GM18511 (cell line): Measurements from ENCODE around the gene RPS27A.
"Not testable (repeated sequence)": the region's sequence is repeated elsewhere in the genome, so short reads cannot be mapped to it uniquely, and the experiment has no call there.

Experiments
- ATAC-seq: cut with Tn5 transposase; IDR thresholded peaks from one replicate; pipeline ENCODE4 v1.9.1; 2021; ENCODE audit warnings: mild to moderate bottlenecking, moderate library complexity; ENCODE audit not compliant: unreplicated experiment

Gene RPS27A

DNA sequence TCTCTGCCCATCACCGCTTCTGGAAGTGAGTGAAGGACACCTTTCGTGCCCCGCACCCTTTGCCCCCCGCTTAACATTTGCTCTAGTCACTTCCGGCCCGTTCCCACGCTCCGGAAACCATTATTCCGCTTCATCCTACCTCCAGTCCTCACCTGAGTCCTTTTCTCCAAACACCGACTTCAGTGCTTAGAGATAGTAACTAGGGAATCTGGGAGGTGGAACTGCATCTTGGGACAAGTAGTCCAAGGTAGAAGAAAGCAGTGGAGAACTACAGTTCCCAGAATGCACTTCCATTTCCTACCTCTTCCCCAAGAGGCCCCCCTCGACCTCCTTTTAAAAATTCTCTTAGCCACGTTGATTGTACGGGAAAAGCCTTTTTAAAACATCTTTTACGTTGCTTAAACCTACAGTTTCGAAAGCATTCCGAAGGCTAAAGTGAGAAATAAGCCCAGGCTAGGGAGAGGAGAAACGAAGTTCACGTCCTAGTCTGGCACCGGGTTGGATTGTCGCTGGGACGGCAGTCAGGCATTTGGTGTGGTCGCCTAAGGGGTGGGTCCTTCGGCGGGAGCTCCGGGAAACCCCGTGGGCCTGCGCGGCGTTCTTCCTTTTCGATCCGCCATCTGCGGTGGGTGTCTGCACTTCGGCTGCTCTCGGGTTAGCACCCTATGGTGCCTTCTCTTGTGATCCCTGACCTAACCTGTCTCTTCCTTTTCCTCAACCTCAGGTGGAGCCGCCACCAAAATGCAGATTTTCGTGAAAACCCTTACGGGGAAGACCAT lies at the start of gene RPS27A, which contains the start of gene CLHC1:
Gene RPS27A, plus strand, starts transcription at position 605 of the 779 bp plus-strand sequence. Its CDS starts 137 bp downstream, at position 742.
Gene CLHC1, minus strand, starts transcription at position 210 of the 779 bp plus-strand sequence. CDS start 9,882 bp downstream, outside the sequence.
- ATAC-seq = peak; percentile 90

DNA sequence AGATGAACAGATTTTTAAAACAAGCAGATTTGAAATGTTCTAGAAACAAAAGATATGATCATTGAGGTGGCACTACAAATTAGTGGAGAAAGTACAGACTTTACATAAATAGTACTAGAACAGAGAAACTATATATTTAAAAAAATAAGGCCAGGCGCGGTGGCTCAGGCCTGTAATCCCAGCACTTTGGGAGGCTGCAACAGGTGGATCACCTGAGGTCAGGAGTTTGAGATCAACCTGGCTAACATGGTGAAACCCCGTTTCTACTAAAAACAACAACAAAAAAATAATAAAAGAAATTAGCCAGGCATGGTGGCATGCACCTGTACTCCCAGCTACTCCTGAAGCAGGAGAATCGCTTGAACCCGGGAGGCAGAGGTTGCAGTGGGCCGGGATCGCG lies 45.7 kb upstream of the RPS27A start:
- not testable (repeated sequence) for ATAC-seq

DNA sequence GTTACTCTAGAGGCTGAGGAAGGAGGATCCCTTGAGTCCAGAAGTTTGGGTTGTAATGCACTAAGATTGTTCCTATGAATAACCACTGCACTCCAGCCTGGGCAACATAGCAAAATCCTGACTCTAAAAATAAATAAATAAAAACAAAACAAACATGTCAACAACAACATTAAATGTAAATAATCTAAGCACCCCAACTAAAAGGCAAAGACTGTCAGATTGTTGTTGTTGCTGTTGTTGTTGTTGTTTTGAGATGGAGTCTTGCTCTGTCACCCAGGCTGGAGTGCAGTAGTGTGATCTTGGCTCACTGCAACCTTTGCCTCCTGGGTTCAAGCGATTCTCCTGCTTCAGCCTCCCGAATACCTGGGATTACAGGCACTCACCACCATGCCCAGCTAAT lies 40.6 kb upstream of the RPS27A start:
- not testable (repeated sequence) for ATAC-seq

DNA sequence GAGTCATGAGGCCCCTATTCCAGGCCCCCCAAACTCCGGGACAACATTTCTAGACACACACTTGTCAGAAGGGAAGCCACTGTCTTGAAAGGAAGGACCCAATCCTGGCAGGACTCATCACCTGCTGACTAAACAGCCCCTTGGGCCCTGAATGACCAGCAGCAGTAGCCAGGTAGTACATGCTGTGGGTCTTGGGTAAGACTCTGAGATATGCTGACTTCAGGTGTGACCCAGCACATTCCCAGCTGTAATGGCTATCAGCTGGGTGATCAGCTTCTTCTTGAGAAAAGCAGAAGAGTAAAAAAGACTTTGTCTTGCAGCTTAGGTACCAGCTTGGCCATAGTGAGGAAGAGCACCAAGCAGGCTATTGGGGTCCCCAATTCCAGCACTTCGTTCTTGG lies 36.0 kb upstream of the RPS27A start:
- ATAC-seq = no peak

DNA sequence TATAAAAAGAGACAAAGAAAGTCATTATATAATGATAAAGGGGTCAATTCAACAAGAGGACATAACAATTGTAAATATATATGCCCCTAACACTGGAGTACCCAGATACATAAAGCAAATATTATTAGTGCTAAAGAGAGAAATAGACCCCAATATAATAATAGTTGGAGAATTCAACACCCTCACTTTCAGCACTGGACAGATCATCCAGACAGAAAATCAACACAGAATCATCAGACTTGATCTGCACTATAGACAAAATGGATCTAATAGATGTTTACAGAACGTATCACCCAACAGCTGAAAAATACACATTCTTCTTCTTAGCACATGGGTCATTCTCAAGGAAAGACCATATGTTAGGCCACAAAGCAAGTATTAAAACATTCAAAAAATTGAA lies 32.1 kb upstream of the RPS27A start:
- no peak for ATAC-seq

DNA sequence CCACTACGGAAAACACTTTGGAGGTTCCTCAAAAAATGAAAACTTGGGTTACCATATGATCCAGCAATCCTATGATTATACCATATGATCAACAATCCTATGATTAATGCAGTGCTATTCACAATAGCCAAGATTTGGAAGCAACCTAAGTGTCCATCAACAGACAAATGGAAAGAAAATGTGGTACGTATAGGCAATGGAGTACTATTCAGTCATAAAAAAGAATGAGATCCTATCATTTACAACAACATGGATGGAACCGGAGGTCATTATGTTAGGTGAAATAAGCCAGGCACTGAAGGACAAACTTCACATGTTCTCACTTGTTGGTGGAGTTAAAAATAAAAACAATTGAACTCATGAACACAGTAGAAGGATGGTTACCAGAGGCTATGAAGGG lies 28.0 kb upstream of the RPS27A start:
- ATAC-seq = no peak

DNA sequence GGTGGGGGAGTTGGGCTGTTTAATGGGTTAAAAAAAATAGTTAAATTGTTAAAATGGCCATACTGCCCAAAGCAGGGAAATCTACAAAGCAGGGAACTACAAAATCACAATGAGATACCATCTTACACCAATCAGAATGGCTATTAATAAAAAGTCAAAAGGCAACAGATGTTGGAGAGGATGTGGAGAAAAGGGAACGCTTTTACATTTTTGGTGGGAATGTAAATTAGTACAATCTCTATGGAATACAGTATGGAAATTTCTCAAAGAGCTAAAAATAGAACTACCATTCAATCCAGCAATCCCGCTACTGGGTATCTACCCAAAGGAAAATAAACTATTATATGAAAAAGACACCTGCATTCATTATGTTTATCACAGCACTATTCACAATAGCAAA lies 27.5 kb upstream of the RPS27A start:
- no peak for ATAC-seq

DNA sequence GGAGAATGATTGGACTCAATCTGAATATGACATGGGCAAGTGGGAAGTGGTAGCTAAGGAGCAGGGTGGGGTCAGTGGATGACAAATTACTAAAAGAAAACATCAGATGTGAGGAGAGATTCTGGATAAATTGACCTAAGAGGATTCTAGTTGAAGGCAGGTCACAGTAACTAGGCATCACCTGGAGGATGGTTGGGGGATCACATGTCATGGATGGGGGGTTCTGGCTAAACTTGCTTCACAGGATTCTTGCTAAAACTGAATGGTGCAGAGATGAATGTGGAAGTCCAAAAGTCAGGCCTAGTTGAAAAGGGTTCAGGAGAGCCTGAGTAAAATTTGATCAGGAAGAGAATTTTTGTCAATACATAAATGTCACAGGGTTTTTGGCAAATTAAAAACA lies 18.7 kb upstream of the RPS27A start:
- ATAC-seq = no peak

DNA sequence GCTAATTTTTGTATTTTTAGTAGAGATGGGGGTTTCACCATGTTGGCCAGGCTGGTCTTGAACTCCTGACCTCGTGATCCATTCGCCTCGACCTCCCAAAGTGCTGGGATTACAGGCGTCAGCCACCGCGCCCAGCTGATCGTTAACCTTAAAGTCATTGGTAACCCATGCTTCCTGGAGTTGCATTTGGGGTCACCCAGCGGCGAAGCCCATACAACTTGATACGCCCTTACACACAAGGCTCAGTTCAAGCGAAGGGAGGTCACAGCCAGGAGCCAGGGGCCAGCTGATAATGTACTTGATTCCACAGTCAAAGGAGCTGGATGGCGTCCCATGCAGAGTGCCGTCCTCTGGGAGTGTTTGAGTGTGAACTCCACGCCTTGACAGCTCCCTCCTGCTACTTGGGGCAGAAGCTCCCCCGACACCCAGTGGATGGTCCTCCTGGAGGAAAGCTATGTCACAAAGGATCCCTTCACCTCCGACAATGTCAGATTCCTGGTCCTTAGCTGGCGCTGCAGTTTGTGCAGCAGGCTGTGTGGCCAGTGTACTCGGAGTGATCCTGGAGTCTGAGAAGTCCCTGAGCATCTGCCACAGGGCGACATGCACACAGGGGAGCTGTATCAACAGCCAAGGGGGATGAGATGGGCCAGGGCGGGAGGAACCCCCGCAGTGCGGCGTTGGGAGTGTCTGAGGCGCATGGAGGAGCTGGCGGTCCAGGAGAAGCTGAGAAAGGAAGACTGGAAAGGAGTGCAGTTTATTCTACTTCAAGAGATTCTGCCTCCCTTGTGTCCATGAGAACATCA lies 8.3 kb upstream of the RPS27A start:
- no peak for ATAC-seq

DNA sequence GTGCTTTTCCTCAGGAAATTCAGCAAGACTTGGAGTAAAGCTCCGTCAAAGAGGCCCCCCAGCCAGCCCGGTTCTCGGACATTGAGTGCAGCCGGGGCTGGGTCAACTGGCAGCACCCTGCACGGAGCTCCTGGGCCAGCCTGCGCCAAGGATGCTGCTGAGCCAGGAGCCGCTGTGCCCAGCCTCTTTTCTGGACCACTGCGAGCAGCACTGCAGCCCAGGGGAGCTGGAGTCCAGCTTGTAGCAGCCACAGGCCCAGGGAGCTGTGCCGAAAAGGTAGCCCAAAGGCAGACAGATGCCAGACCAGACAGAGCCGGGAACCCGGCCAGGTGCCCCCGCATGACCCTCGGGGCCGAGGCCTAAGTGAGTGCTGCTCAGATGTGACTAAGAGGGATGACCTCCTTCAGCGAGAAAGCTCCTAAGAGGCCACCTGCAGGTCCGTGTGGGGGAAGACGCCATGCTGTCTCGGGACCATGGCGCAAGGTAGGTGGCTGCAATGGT lies 7.7 kb upstream of the RPS27A start:
- no peak for ATAC-seq

DNA sequence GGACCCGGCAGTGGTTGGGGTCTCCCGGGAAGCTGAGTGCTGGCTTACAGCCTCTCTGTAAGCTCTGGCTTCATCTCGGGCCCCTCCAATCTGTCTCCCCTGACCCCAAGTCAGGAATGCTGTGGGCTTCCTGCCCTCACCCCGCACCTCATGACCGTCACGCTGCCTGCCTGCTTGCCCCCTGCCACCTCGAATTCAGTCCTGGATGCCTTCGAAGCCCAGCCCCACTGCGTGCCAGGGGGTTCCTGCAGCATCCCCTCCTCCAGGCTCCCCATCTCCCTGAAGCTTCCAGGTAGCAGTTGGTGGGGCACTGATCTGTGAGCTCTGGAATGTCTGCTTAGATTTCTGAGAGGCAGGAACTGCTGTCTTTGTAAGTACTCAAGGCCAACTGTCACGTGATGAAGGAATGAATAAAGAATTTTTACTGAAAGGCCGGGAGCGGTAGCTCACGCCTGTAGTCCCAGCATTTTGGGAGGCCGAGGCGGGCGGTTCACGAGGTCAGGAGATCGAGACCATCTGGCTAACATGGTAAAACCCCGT lies 6.9 kb upstream of the RPS27A start:
- no peak for ATAC-seq

DNA sequence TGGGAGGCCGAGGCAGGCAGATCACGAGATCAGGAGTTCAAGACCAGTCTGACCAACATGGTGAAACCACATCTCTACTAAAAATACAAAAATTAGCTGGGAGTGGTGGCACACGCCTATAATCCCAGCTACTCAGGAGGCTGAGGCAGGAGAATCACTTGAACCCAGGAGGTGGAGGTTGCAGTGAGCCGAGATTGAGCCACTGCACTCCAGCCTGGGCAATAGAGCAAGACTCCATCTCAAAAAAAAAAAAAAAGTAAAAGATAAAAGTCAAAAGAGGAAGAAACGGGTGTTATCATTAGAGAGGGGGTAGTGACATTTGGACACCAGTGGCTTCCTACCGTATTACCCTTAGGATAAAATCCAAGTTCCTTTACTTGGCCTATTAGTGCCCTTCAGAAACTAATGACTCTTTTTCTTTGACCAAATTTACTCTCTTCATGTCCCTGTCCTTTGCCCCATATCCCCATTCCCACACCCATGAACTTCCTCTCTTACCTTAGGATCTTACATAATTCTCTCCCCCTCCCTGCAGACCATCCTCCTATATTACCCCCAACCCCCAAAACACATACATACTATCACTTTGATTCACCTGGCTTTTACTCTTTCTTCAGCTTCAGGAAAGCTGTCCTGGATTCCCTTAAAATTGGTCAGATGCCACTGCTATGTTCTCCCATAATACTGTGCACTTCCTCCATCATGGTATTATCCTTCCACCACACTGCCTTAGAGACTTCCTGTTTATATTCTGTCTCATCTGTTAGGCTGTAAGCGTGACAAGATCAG lies 4.9 kb upstream of the RPS27A start:
- ATAC-seq = not testable (repeated sequence)

DNA sequence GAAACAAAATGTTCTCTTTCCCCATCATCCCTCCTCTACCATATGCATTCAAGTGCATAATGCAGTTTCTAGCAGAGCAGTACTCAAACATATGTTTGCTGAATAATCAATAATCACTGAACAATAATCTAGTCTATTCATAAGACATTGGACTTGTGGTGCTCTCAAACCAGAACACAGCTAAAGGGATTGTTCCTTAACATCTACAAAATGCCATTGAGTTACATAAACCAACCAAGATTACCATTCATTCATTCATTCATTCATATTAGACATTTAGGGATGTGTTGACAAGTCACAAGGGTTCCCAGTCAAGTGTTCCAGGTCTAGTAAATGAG lies 4.3 kb upstream of the RPS27A start:
- no peak for ATAC-seq

DNA sequence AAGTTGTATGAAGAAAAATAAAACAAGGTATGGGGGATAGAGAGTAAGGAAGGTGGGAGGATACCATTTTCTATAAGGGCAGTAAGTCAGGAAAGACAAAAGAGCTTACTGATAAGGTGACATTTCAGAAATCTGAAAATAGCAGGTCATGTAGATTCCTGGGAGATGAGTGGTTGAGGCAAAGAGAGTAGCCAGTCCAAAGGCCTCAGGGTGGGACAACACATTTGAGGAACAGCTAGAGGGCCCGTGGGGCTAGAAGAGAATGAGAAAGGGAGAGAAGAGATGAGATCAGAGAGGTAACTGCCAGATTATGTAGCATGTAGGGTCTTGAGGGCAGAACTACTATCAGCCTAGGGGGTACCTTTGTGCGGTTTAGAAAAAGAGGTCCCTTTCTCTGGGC lies 3.3 kb upstream of the RPS27A start:
- ATAC-seq = no peak

DNA sequence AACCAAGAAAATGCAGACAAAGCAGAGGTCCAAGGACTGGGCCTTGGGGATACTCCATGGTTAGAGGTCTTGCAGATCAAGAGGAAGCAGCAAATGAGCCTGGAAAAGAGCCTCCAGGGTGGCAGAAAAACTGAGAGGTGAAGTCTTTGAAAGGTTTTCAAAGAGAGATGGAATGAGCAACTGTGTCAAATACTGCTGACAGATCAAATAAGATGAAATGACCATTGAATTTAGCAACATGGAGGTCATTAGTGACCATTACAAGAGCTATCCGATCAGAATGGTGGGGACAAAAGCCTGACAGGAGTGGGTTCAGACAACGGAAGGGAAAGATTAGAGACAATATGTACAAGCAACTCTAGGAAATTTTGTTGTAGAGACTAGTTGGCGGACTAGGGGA lies 1.9 kb upstream of the RPS27A start:
- no peak for ATAC-seq

DNA sequence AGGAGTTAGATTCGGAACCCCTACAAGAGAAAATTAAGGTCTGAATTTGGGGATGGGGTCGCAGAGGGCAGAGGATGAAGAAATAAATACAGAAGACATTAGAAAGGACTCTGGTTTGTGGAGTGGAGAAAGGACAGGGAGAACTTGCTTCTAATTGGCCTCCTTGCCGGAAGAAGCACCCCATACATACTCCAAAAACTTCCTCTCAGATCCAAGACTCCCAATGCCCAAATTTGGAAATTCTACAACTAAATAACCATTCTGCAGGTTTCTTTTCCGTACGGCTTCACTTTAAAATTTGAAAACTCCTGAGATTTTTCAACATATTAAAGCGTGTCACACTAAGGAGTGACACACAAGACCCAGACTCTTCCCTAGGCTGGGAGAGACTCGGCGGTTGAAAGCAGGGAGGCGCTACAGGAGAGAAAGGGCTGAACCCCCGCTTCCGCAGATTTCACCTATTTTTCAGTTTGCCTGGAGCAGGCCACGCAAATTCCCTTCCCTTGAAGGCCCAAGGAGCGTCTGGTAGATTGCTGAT lies 873 bp upstream of the RPS27A start:
- no peak for ATAC-seq

DNA sequence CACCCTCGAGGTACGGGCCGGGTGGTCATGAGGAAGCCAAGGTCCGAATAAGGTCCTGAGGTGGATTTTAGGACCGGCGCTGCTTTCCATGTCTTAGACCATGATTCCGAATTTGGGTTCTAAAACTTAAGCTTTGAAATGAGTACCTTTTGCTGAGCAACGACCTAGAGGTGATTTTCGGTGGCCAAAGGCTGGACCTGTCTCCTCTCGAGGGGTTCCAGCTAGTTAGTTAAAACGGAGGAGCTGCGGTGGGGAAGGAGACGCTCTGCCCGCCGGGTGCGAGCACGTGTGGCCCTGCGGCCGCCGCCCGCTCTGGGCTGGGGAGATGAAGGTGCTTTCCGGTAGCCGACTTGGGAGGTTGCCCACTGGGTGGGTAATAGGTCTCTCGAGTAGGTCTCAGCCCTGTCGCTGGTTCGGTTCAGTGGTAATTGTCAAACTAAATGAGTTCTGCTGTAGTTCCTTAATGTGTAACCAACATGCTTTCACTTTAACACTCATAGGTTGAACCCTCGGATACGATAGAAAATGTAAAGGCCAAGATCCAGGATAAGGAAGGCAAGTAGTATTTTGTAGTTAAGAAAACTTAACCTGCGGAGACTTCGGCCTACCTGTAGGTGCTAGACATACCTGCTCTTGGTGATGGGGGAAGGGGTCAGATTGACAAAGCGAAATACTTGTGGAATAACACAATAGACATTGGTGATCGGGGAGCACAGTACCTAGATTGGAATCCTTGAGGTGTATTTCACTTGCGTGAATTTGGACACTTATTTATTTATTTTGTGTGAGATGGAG lies 572 bp downstream of the RPS27A start:
- peak; percentile 36 for ATAC-seq

DNA sequence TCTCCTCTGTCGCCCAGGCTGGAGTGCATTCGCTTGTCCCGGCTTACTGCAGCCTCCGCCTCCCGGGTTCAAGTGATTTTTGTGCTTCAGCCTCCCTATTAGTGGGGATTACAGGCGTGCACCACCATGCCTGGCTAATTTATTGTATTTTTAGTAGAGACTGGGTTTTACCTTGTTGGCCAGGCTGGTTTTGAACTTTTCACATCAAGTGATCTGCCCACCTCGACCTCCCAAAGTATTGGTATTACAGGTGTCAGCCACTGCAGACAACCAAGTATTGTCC lies 1.1 kb downstream of the RPS27A start:
- no peak for ATAC-seq

DNA sequence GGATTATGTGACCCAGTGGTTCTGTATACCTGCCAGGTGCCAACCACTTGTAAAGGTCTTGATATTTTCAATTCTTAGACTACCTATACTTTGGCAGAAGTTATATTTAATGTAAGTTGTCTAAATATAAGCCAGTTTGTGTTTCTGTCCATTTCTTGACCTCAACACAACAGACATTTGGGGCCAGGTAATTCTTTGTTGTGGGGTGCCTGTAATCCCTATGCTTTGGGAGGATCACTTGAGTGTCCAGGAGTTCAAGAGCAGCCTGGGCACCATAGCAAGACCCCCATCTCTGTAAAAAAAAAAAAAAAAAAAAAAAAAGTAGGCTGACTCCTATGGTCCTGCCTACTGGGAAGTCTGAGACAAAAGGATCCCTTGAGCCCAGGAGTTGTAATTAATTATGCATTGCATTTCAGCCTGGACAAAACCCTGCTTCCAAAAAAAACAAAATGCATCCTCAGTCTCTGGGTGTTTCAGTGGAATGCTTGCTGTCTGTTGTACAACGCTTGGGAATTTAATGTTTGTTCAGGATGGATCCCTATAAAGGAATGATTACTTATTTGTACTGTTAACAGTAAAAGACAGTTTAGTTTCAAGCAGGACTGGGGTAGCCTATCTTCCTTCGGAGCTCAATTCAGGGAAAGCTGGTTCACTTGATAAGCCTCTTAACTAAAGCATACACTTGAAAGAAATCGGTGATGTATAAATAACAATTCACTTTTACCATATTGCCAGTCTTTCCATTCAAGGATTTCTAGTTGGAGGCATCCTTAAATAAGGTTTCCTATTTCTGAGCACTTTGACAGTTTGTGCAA lies 3.4 kb downstream of the RPS27A start:
- no peak for ATAC-seq
